Activated naive CD4-positive, alpha-beta T cell treated with anti-CD3 and anti-CD28 coated beads, Interleukin-2, amount 50 U/mL, for 72 hours (primary cell): ENCODE data around the gene TNNT2. TPM values are rescaled to one million over a fixed set of nuclear protein-coding genes. Genes with fewer than 3 reads are reported as not detected.

Experiments
- ATAC-seq, 2 donors: fragments of 150-1000 bp; cut with Tn5 transposase; 2 replicates each; pipeline ENCODE4 v1.10.0; 2021; ENCODE audit warnings: mild to moderate bottlenecking in 2 of 2, moderate library complexity in 2 of 2
- DNase-seq, 2 donors: peaks; one replicate each; pipeline ENCODE4 v3.0.0; 2021 to 2022; ENCODE audit warnings: low spot score in 2 of 2
- H3K27ac Mint-ChIP-seq, 2 donors: one replicate each; pipeline ENCODE4 v1.8.0; 2022; ENCODE audit warnings: mild to moderate bottlenecking in 2 of 2, mixed read lengths in 2 of 2
- H3K36me3 Mint-ChIP-seq, 2 donors: one replicate each; pipeline ENCODE4 v1.8.0; 2022; ENCODE audit warnings: mixed read lengths in 2 of 2
- H3K9me3 Mint-ChIP-seq, 2 donors: one replicate each; pipeline ENCODE4 v1.8.0; 2022; ENCODE audit warnings: mixed read lengths in 2 of 2
- total RNA-seq, 2 donors: library from RNA; stranded (reverse); gene quantifications; one replicate each; pipeline ENCODE4 v1.2.3, GENCODE V29; 2022

Gene TNNT2
- total RNA-seq, 2 donors from 2014 or later = not detected

- ATAC-seq = no peak
- Mint-ChIP-seq H3K9me3 (no peaks in the 10 kb centered on the region), H3K36me3 (no peaks in the 10 kb centered on the region), H3K27ac (no peak overlapping the region)
- no peak for DNase-seq
Observed at GRCh38 chr1:201366696-201367095, 10.8 kb downstream of the TNNT2 start.

GRCh38 chr1:201365251-201365650 is 12.2 kb downstream of the TNNT2 start:
- H3K27ac Mint-ChIP-seq = no peak overlapping the region
- no peaks in the 10 kb centered on the region for H3K9me3 Mint-ChIP-seq
- no peak for ATAC-seq
- no peak for DNase-seq
- no peaks in the 10 kb centered on the region for H3K36me3 Mint-ChIP-seq

- Mint-ChIP-seq H3K9me3 (no peaks in the 10 kb centered on the region), H3K36me3 (no peaks in the 10 kb centered on the region), H3K27ac (no peak overlapping the region)
- DNase-seq (no peak), ATAC-seq (no peak)
Observed at GRCh38 chr1:201364808-201365105, 12.7 kb downstream of the TNNT2 start.

- Mint-ChIP-seq H3K27ac (no peak overlapping the region), H3K36me3 (no peaks in the 10 kb centered on the region), H3K9me3 (no peaks in the 10 kb centered on the region)
- ATAC-seq = no peak
- no peak for DNase-seq
Observed at GRCh38 chr1:201363467-201363866, 14.0 kb downstream of the TNNT2 start.

- H3K9me3 Mint-ChIP-seq = no peaks in the 10 kb centered on the region
- H3K36me3 Mint-ChIP-seq = no peaks in the 10 kb centered on the region
- no peak for DNase-seq
- no peak for ATAC-seq
- H3K27ac Mint-ChIP-seq = no peak overlapping the region
Observed at GRCh38 chr1:201362906-201363305, 14.6 kb downstream of the TNNT2 start.

- H3K9me3 Mint-ChIP-seq = no peaks in the 10 kb centered on the region
- ATAC-seq (peak; percentile 41 to 73), DNase-seq (peak in 1 of 2 donors; percentile 39)
- no peaks in the 10 kb centered on the region for H3K36me3 Mint-ChIP-seq
- H3K27ac Mint-ChIP-seq = no peak overlapping the region
Observed at GRCh38 chr1:201361652-201362504, 15.6 kb downstream of the TNNT2 start.

- no peak for ATAC-seq
- no peak overlapping the region for H3K27ac Mint-ChIP-seq
Observed at GRCh38 chr1:201360901-201361651, 16.4 kb downstream of the TNNT2 start.

GRCh38 chr1:201360486-201360885 is 17.0 kb downstream of the TNNT2 start:
- Mint-ChIP-seq H3K36me3 (no peaks in the 10 kb centered on the region), H3K27ac (no peak overlapping the region), H3K9me3 (no peaks in the 10 kb centered on the region)
- no peak for DNase-seq
- ATAC-seq = no peak

More at GRCh38 chr1:201360901-201361651, 16.4 kb downstream of the TNNT2 start:
- DNase-seq = no peak
- Mint-ChIP-seq H3K36me3 (no peaks in the 10 kb centered on the region), H3K9me3 (no peaks in the 10 kb centered on the region)

- H3K9me3 Mint-ChIP-seq = no peaks in the 10 kb centered on the region
- ATAC-seq (no peak), DNase-seq (no peak)
- H3K36me3 Mint-ChIP-seq = no peaks in the 10 kb centered on the region
- H3K27ac Mint-ChIP-seq = no peak overlapping the region
Observed at GRCh38 chr1:201359873-201360210, 17.6 kb downstream of the TNNT2 start.

- Mint-ChIP-seq H3K27ac (peak overlapping the region in 1 of 2 donors; percentile 15), H3K36me3 (no peaks in the 10 kb centered on the region), H3K9me3 (no peaks in the 10 kb centered on the region)
- ATAC-seq (no peak), DNase-seq (no peak)
Observed at GRCh38 chr1:201359031-201359872, 18.2 kb downstream of the TNNT2 start.

- DNase-seq (no peak), ATAC-seq (no peak)
- Mint-ChIP-seq H3K9me3 (no peaks in the 10 kb centered on the region), H3K36me3 (no peaks in the 10 kb centered on the region), H3K27ac (peak overlapping the region in 1 of 2 donors; percentile 15)
Observed at GRCh38 chr1:201358596-201358995, 18.9 kb downstream of the TNNT2 start.

- ATAC-seq = no peak
- Mint-ChIP-seq H3K36me3 (no peaks in the 10 kb centered on the region), H3K9me3 (no peaks in the 10 kb centered on the region), H3K27ac (no peak overlapping the region)
- DNase-seq = no peak
Observed at GRCh38 chr1:201357636-201358348, 19.7 kb downstream of the TNNT2 start.

GRCh38 chr1:201357211-201357610 is 20.3 kb downstream of the TNNT2 start:
- ATAC-seq = no peak
- Mint-ChIP-seq H3K9me3 (no peaks in the 10 kb centered on the region), H3K27ac (no peak overlapping the region), H3K36me3 (no peaks in the 10 kb centered on the region)
- no peak for DNase-seq

- ATAC-seq (no peak), DNase-seq (no peak)
- H3K27ac Mint-ChIP-seq = no peak overlapping the region
- H3K36me3 Mint-ChIP-seq = no peaks in the 10 kb centered on the region
- H3K9me3 Mint-ChIP-seq = no peaks in the 10 kb centered on the region
Observed at GRCh38 chr1:201356701-201357100, 20.8 kb downstream of the TNNT2 start.

GRCh38 chr1:201356236-201356635 is 21.2 kb downstream of the TNNT2 start:
- no peak for ATAC-seq
- Mint-ChIP-seq H3K27ac (no peak overlapping the region), H3K9me3 (no peaks in the 10 kb centered on the region), H3K36me3 (no peaks in the 10 kb centered on the region)
- no peak for DNase-seq

GRCh38 chr1:201355471-201355870 is 22.0 kb downstream of the TNNT2 start:
- no peak for ATAC-seq
- Mint-ChIP-seq H3K36me3 (no peaks in the 10 kb centered on the region), H3K27ac (no peak overlapping the region), H3K9me3 (no peaks in the 10 kb centered on the region)
- no peak for DNase-seq

- no peaks in the 10 kb centered on the region for H3K36me3 Mint-ChIP-seq
- no peak for ATAC-seq
- H3K9me3 Mint-ChIP-seq = no peaks in the 10 kb centered on the region
- H3K27ac Mint-ChIP-seq = no peak overlapping the region
- DNase-seq = no peak
Observed at GRCh38 chr1:201354901-201355295, 22.6 kb downstream of the TNNT2 start.
